ENCODE data around the gene GTSE1.

Gene GTSE1

DNA sequence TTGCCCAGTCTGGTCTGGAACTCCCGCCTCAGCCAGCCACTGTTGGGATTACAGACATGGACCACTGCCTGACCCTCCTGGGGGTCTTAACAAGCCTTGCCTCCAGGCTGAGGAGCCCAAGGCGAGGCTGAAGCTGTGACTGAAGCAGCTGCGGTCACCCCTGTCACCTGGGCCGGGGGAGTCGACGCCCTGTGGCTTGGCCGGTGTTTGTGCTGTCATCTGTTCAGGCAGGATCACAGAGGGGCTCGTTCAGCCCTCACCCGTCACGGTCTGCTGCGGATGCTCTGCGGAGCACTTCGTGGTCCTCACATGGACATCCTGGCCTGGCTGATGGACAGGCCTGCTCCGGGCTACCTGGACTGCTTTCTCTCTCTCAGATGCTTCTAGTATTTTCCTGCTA is 62.7 kb downstream of the GTSE1 start:
- Histone ChIP-seq H3K4me3 (no peak overlapping the region), H3K36me3 (peaks cover 12 to 60% (median 33%) of the 10 kb centered on the region in 3 donors), H3K9me3 (no peaks in the 10 kb centered on the region), H3K27me3 (peaks cover 0 to 6% of the 10 kb centered on the region in 2 donors), H3K4me1 (no peaks in the 10 kb centered on the region), H3K27ac (no peak overlapping the region)
- intact Hi-C loops (cut with DNase I; ENCODE audit: low total_unique reads), result no loop called here
- no peak for TF ChIP-seq CTCF (IDR thresholded peaks at IDR 0.05)
- no peak for DNase-seq

- no peak for TF ChIP-seq CTCF (IDR thresholded peaks at IDR 0.05)
- peaks cover 0 to 13% of the 10 kb centered on the region in 2 donors for H3K27me3 ChIP-seq
- intact Hi-C loops (cut with DNase I; ENCODE audit: low total_unique reads), result no loop called here
- H3K4me1 ChIP-seq, result no peaks in the 10 kb centered on the region
- no peak overlapping the region for H3K27ac ChIP-seq
- H3K36me3 ChIP-seq, result peaks cover 12 to 60% (median 25%) of the 10 kb centered on the region in 3 donors
- no peaks in the 10 kb centered on the region for H3K9me3 ChIP-seq
- no peak overlapping the region for H3K4me3 ChIP-seq
- DNase-seq, result no peak
These were observed 63.4 kb downstream of the GTSE1 start for GRCh38 chr22:46360097-46360496.

GRCh38 chr22:46360891-46361290 is 64.2 kb downstream of the GTSE1 start:
- intact Hi-C loops (cut with DNase I; ENCODE audit: low total_unique reads), result no loop called here
- Histone ChIP-seq H3K9me3 (no peaks in the 10 kb centered on the region), H3K4me1 (no peaks in the 10 kb centered on the region), H3K27ac (no peak overlapping the region), H3K4me3 (no peak overlapping the region), H3K27me3 (peaks cover 0 to 18% of the 10 kb centered on the region in 2 donors), H3K36me3 (peaks cover 8 to 58% (median 17%) of the 10 kb centered on the region in 3 donors)
- DNase-seq, result no peak
- no peak for TF ChIP-seq CTCF (IDR thresholded peaks at IDR 0.05)

DNA sequence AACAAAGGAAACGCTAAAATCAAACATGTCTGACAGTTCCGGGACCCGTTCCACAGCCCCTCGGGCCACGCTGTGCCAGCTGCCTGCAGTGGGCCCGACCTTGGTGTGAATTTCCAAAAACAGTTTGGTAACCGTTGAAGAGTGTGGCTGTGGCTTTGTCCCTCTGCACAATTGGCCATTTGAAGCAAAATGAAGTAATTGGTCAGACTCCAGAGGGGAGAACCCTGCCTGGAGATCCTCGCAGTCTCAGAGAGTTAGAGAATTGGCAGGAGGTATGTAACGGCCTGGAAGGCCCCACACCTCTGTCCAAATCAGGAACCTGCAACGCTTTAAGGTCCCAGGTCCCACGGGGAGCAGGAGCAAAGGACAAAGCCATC is 65.1 kb downstream of the GTSE1 start:
- DNase-seq, result no peak
- H3K4me3 ChIP-seq, result no peak overlapping the region
- H3K27ac ChIP-seq, result no peak overlapping the region
- H3K9me3 ChIP-seq, result no peaks in the 10 kb centered on the region
- H3K27me3 ChIP-seq, result peaks cover 0 to 24% of the 10 kb centered on the region in 2 donors
- peaks cover 2 to 54% (median 8%) of the 10 kb centered on the region in 3 donors for H3K36me3 ChIP-seq
- no peaks in the 10 kb centered on the region for H3K4me1 ChIP-seq
- no peak for TF ChIP-seq CTCF (IDR thresholded peaks at IDR 0.05)
- intact Hi-C loops (cut with DNase I; ENCODE audit: low total_unique reads), result no loop called here

GRCh38 chr22:46362203-46362933 is 65.7 kb downstream of the GTSE1 start:
- no peak for TF ChIP-seq CTCF (IDR thresholded peaks at IDR 0.05)
- no peaks in the 10 kb centered on the region for H3K4me1 ChIP-seq
- H3K27me3 ChIP-seq, result peaks cover 0 to 30% of the 10 kb centered on the region in 2 donors
- H3K27ac ChIP-seq, result no peak overlapping the region
- intact Hi-C loops (cut with DNase I; ENCODE audit: low total_unique reads), result no loop called here
- peaks cover 0 to 51% (median 3%) of the 10 kb centered on the region in 3 donors for H3K36me3 ChIP-seq
- H3K4me3 ChIP-seq, result no peak overlapping the region
- no peak for DNase-seq
- no peaks in the 10 kb centered on the region for H3K9me3 ChIP-seq

Data from tibial artery (tissue), 4 donors.